Thyroid gland (tissue), 4 donors: ENCODE data around the gene PDGFA.

Experiments
- CTCF ChIP-seq, 6 experiments: fragments of 200-600 bp in 3 of 6; fragments of 450-650 bp in 3 of 6; sonication (generic) in 3 of 6; IDR thresholded peaks; one replicate each; pipeline ENCODE4 v1.5.1; 2016 to 2019; ENCODE audit warnings: antibody characterized with exemption in 6 of 6, mild to moderate bottlenecking in 2 of 6, inconsistent platforms in 1 of 6, moderate library complexity in 1 of 6
- POLR2A ChIP-seq, 2 donors: fragments of 450-650 bp; IDR thresholded peaks; one replicate each; pipeline ENCODE4 v1.6.1; 2017; ENCODE audit warnings: antibody characterized with exemption in 2 of 2, mild to moderate bottlenecking in 2 of 2, moderate library complexity in 1 of 2

GRCh38 chr7:467393-467828, 52.2 kb downstream of the PDGFA start:
- TF ChIP-seq CTCF (IDR thresholded peaks at IDR 0.05) (no peak), POLR2A (IDR thresholded peaks at IDR 0.05) (no peak)
